ENCODE data around the gene NOS1AP. TPM values are rescaled to one million over a fixed set of nuclear protein-coding genes. Genes with fewer than 3 reads are reported as not detected.

NOS1AP gene
- total and polyA plus RNA-seq, 9 donors, result 0.50 to 4.4 (median 1.5) TPM

- no peak overlapping the region for H3K27ac ChIP-seq
- DNase-seq, result no peak
- H3K36me3 ChIP-seq, result no peaks in the 10 kb centered on the region
- H3K9me3 ChIP-seq, result no peaks in the 10 kb centered on the region
- no peak overlapping the region for H3K4me3 ChIP-seq
- TF ChIP-seq POLR2A (IDR thresholded peaks at IDR 0.05), result no peak
- TF ChIP-seq EP300 (IDR thresholded peaks at IDR 0.05), result no peak
- TF ChIP-seq, protein P1, sequence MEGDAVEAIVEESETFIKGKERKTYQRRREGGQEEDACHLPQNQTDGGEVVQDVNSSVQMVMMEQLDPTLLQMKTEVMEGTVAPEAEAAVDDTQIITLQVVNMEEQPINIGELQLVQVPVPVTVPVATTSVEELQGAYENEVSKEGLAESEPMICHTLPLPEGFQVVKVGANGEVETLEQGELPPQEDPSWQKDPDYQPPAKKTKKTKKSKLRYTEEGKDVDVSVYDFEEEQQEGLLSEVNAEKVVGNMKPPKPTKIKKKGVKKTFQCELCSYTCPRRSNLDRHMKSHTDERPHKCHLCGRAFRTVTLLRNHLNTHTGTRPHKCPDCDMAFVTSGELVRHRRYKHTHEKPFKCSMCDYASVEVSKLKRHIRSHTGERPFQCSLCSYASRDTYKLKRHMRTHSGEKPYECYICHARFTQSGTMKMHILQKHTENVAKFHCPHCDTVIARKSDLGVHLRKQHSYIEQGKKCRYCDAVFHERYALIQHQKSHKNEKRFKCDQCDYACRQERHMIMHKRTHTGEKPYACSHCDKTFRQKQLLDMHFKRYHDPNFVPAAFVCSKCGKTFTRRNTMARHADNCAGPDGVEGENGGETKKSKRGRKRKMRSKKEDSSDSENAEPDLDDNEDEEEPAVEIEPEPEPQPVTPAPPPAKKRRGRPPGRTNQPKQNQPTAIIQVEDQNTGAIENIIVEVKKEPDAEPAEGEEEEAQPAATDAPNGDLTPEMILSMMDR (IDR thresholded peaks at IDR 0.05), result no peak
- 80 to 84% (median 82%) methylated on average over 6 of the region's 6 CpGs for WGBS, 3 donors
- H3K27me3 ChIP-seq, result no peaks in the 10 kb centered on the region
- H3K4me1 ChIP-seq (ENCODE audit: insufficient read depth), result peaks cover 4% of the 10 kb centered on the region
- intact Hi-C loops (cut with DNase I), result no loop called here
Measured at GRCh38 chr1:162214202-162214601, 144.7 kb downstream of the NOS1AP start.

DNA sequence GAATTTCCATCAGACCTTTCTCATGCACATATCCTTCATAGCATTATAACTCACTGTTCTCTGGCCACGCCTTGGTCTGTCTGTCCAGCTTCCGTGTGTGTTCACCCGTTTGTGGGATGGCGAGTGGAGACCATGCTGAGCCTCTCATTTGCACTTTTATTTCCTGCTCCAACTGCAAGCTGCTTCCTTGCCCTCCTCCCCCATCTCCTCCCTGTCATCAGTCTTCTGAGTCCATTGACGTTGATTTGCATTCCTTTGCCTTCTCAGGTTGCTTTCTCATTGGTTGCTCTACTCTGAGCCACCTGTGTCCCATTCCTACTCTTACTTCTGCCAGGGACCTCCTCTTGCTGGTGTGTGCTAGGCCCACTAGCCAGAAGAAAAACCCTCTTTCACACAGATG is 146.4 kb downstream of the NOS1AP start:
- H3K27ac ChIP-seq, result no peak overlapping the region
- peaks cover 4% of the 10 kb centered on the region for H3K4me1 ChIP-seq (ENCODE audit: insufficient read depth)
- intact Hi-C loops (cut with DNase I), result no loop called here
- H3K27me3 ChIP-seq, result no peaks in the 10 kb centered on the region
- 79 to 85% (median 80%) methylated on average over 5 of the region's 5 CpGs for WGBS, 3 donors
- no peak overlapping the region for H3K4me3 ChIP-seq
- H3K36me3 ChIP-seq, result no peaks in the 10 kb centered on the region
- no peak for DNase-seq
- TF ChIP-seq EP300 (IDR thresholded peaks at IDR 0.05), result no peak
- TF ChIP-seq, protein P1 (IDR thresholded peaks at IDR 0.05), result no peak
- TF ChIP-seq POLR2A (IDR thresholded peaks at IDR 0.05), result no peak
- H3K9me3 ChIP-seq, result no peaks in the 10 kb centered on the region

GRCh38 chr1:162216604-162217003 is 147.1 kb downstream of the NOS1AP start:
- H3K4me1 ChIP-seq (ENCODE audit: insufficient read depth), result peaks cover 4% of the 10 kb centered on the region
- 90 to 95% (median 95%) methylated on average over 1 of the region's 1 CpG for WGBS, 3 donors
- DNase-seq, result no peak
- TF ChIP-seq, protein P1 (IDR thresholded peaks at IDR 0.05), result no peak
- TF ChIP-seq EP300 (IDR thresholded peaks at IDR 0.05), result no peak
- TF ChIP-seq POLR2A (IDR thresholded peaks at IDR 0.05), result no peak
- H3K36me3 ChIP-seq, result no peaks in the 10 kb centered on the region
- H3K9me3 ChIP-seq, result no peaks in the 10 kb centered on the region
- no peak overlapping the region for H3K27ac ChIP-seq
- H3K27me3 ChIP-seq, result no peaks in the 10 kb centered on the region
- H3K4me3 ChIP-seq, result no peak overlapping the region
- intact Hi-C loops (cut with DNase I), result no loop called here

DNA sequence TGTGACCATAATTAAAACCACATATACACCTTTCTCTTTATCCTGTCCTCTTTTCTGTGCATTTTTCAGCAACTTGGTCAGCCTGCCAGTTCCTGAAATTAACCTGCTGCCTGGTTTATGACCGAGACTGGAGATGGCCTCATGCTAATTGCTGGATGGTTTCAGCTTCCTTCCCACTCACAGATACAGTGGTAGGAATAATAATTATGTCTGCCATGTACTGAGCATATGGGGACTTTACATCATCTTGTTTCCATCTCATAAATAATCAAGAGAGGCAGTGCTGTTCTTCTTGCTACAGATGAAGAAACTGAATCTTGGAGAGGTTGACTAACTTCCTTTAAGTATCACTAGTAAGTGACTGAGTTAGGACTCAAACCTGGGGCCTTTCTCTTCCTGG is 148.2 kb downstream of the NOS1AP start:
- intact Hi-C loops (cut with DNase I), result no loop called here
- Histone ChIP-seq H3K4me1 (ENCODE audit: insufficient read depth) (peaks cover 2% of the 10 kb centered on the region), H3K36me3 (no peaks in the 10 kb centered on the region), H3K4me3 (no peak overlapping the region), H3K27me3 (no peaks in the 10 kb centered on the region), H3K27ac (no peak overlapping the region), H3K9me3 (no peaks in the 10 kb centered on the region)
- TF ChIP-seq EP300 (IDR thresholded peaks at IDR 0.05) (no peak), POLR2A (IDR thresholded peaks at IDR 0.05) (no peak)
- TF ChIP-seq, protein P1 (IDR thresholded peaks at IDR 0.05), result no peak
- no peak for DNase-seq
- 81 to 85% (median 82%) methylated on average over 1 of the region's 1 CpG for WGBS, 3 donors

Measured in ovary (tissue), 9 donors.